ENCODE measurements around the gene STAT5B.
"Not testable (repeated sequence)": the region's sequence is repeated elsewhere in the genome, so short reads cannot be mapped to it uniquely, and the experiment has no call there.

The STAT5B gene

GRCh38 chr17:42214156-42214555 lies 62.0 kb downstream of the STAT5B start:
- Histone ChIP-seq H2AFZ (ENCODE audit: insufficient read depth, low read length, poor library complexity) (no peak overlapping the region), H2BK5ac (ENCODE audit: low read depth, low read length, poor library complexity) (no peak overlapping the region), H2AK5ac (ENCODE audit: low read length) (no peak overlapping the region), H3K27me3 (ENCODE audit: insufficient read depth, low read length) (no peaks in the 10 kb centered on the region), H3K4ac (ENCODE audit: low read depth, low read length) (no peak overlapping the region), H3K14ac (ENCODE audit: low read length) (no peak overlapping the region), H3K79me2 (ENCODE audit: control insufficient read depth, insufficient read depth, low read length, poor library complexity) (no peaks in the 10 kb centered on the region), H3K4me3 (ENCODE audit: low read depth, low read length) (no peak overlapping the region), H4K8ac (ENCODE audit: low read depth, low read length) (no peak overlapping the region), H2BK12ac (ENCODE audit: low read length) (no peak overlapping the region), H3K18ac (ENCODE audit: low read length) (no peak overlapping the region), H3K36me3 (ENCODE audit: control insufficient read depth in 1 of 2, insufficient read depth in 2 of 2, low read length in 2 of 2) (peaks cover 23 to 29% of the 10 kb centered on the region in 2 experiments), H3K9me3 (ENCODE audit: insufficient read depth, low read depth, low read length) (no peaks in the 10 kb centered on the region), H4K91ac (ENCODE audit: low read depth, low read length) (no peak overlapping the region), H2BK120ac (ENCODE audit: insufficient read depth, low read length, poor library complexity) (no peak overlapping the region), H3K79me1 (ENCODE audit: low read length) (no peaks in the 10 kb centered on the region), H3K9ac (ENCODE audit: low read length) (no peak overlapping the region), H3K4me1 (ENCODE audit: control insufficient read depth in 1 of 2, insufficient read depth in 2 of 2, low read length in 2 of 2) (peaks cover 3 to 4% of the 10 kb centered on the region in 2 experiments), H3K23ac (ENCODE audit: low read length) (no peak overlapping the region), H4K12ac (ENCODE audit: low read depth, low read length) (no peak overlapping the region), H3K4me2 (ENCODE audit: low read length) (no peak overlapping the region), H3K27ac (ENCODE audit: low read depth, low read length) (no peak overlapping the region)
- DNase-seq: peak; percentile 71 to 89
- WGBS (ENCODE audit: extremely low coverage, insufficient coverage, insufficient read length): no CpG with 5 or more reads among the region's 2 CpGs

DNA sequence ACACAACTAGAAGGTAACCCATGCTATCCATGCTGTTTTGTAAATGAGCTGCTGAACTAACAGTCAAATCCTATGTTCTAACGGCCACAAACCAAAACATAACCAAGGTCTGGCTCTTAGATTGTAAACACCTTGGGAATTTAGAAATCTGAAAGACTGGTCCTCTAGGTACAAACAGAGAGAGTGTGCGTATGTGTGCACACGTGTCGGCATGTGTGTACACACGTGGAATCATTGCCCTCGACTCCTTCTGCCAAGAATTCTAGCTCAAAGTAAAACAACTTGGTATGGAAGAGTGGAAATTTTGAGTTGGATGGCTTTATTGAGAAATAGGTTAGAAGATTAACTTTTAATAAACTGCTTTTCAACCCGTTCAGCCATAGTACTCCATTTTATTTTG lies 63.8 kb downstream of the STAT5B start:
- Histone ChIP-seq H3K4me3 (ENCODE audit: low read depth, low read length) (no peak overlapping the region), H4K91ac (ENCODE audit: low read depth, low read length) (no peak overlapping the region), H3K4me2 (ENCODE audit: low read length) (no peak overlapping the region), H3K27me3 (ENCODE audit: insufficient read depth, low read length) (no peaks in the 10 kb centered on the region), H2BK5ac (ENCODE audit: low read depth, low read length, poor library complexity) (no peak overlapping the region), H3K4me1 (ENCODE audit: control insufficient read depth in 1 of 2, insufficient read depth in 2 of 2, low read length in 2 of 2) (peaks cover 3 to 4% of the 10 kb centered on the region in 2 experiments), H2AFZ (ENCODE audit: insufficient read depth, low read length, poor library complexity) (no peak overlapping the region), H4K8ac (ENCODE audit: low read depth, low read length) (no peak overlapping the region), H3K18ac (ENCODE audit: low read length) (no peak overlapping the region), H3K27ac (ENCODE audit: low read depth, low read length) (no peak overlapping the region), H3K23ac (ENCODE audit: low read length) (no peak overlapping the region), H3K4ac (ENCODE audit: low read depth, low read length) (no peak overlapping the region), H3K79me1 (ENCODE audit: low read length) (no peaks in the 10 kb centered on the region), H3K14ac (ENCODE audit: low read length) (no peak overlapping the region), H3K79me2 (ENCODE audit: control insufficient read depth, insufficient read depth, low read length, poor library complexity) (no peaks in the 10 kb centered on the region), H3K9me3 (ENCODE audit: insufficient read depth, low read depth, low read length) (no peaks in the 10 kb centered on the region), H2AK5ac (ENCODE audit: low read length) (no peak overlapping the region), H3K36me3 (ENCODE audit: control insufficient read depth in 1 of 2, insufficient read depth in 2 of 2, low read length in 2 of 2) (peaks cover 19 to 28% of the 10 kb centered on the region in 2 experiments), H2BK12ac (ENCODE audit: low read length) (no peak overlapping the region), H3K9ac (ENCODE audit: low read length) (no peak overlapping the region), H4K12ac (ENCODE audit: low read depth, low read length) (no peak overlapping the region), H2BK120ac (ENCODE audit: insufficient read depth, low read length, poor library complexity) (no peak overlapping the region)
- DNase-seq: no peak
- WGBS (ENCODE audit: extremely low coverage, insufficient coverage, insufficient read length): no CpG with 5 or more reads among the region's 7 CpGs

- not testable (repeated sequence) for H3K18ac ChIP-seq (ENCODE audit: low read length); H3K14ac ChIP-seq (ENCODE audit: low read length); H3K4me3 ChIP-seq (ENCODE audit: low read depth, low read length); H3K4me1 ChIP-seq (ENCODE audit: control insufficient read depth in 1 of 2, insufficient read depth in 2 of 2, low read length in 2 of 2); H3K27me3 ChIP-seq (ENCODE audit: insufficient read depth, low read length); H3K4ac ChIP-seq (ENCODE audit: low read depth, low read length); H3K4me2 ChIP-seq (ENCODE audit: low read length); H2BK5ac ChIP-seq (ENCODE audit: low read depth, low read length, poor library complexity); DNase-seq; H2AFZ ChIP-seq (ENCODE audit: insufficient read depth, low read length, poor library complexity); H2BK120ac ChIP-seq (ENCODE audit: insufficient read depth, low read length, poor library complexity); H3K79me2 ChIP-seq (ENCODE audit: control insufficient read depth, insufficient read depth, low read length, poor library complexity); H4K91ac ChIP-seq (ENCODE audit: low read depth, low read length); H3K23ac ChIP-seq (ENCODE audit: low read length); H3K9ac ChIP-seq (ENCODE audit: low read length); H4K8ac ChIP-seq (ENCODE audit: low read depth, low read length); H2BK12ac ChIP-seq (ENCODE audit: low read length); H2AK5ac ChIP-seq (ENCODE audit: low read length); H3K9me3 ChIP-seq (ENCODE audit: insufficient read depth, low read depth, low read length); H3K79me1 ChIP-seq (ENCODE audit: low read length); H3K27ac ChIP-seq (ENCODE audit: low read depth, low read length); H4K12ac ChIP-seq (ENCODE audit: low read depth, low read length)
- no CpG with 5 or more reads among the region's 9 CpGs for WGBS (ENCODE audit: extremely low coverage, insufficient coverage, insufficient read length)
- peaks cover 20 to 26% of the 10 kb centered on the region in 2 experiments for H3K36me3 ChIP-seq (ENCODE audit: control insufficient read depth in 1 of 2, insufficient read depth in 2 of 2, low read length in 2 of 2)
These were observed 64.3 kb downstream of the STAT5B start for GRCh38 chr17:42211921-42212341.

DNA sequence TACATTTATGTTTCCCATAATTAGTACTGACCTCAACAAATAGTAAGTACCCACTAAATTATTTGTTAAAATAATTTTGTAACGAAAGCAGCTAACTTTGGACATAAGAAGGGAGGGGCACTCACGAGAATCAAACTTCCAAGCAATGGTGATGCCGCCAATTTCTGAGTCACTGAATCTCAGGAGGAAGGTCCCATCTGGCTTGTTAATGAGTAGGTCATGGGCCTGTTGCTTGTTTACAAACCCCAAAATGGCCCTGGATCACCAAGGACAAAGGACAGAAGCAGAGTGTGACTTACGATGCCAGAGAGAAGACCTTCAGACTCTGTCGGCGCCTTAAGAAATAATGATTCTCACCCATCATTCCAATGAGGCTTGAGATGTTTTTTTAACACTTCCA lies 66.1 kb downstream of the STAT5B start:
- no peak for DNase-seq

More for the DNA sequence above, 66.1 kb downstream of the STAT5B start:
- WGBS (ENCODE audit: extremely low coverage, insufficient coverage, insufficient read length): no CpG with 5 or more reads among the region's 6 CpGs
- Histone ChIP-seq H4K12ac (ENCODE audit: low read depth, low read length) (no peak overlapping the region), H3K14ac (ENCODE audit: low read length) (no peak overlapping the region), H3K9me3 (ENCODE audit: insufficient read depth, low read depth, low read length) (no peaks in the 10 kb centered on the region), H2BK120ac (ENCODE audit: insufficient read depth, low read length, poor library complexity) (no peak overlapping the region), H2BK12ac (ENCODE audit: low read length) (no peak overlapping the region), H3K18ac (ENCODE audit: low read length) (no peak overlapping the region), H3K79me2 (ENCODE audit: control insufficient read depth, insufficient read depth, low read length, poor library complexity) (no peaks in the 10 kb centered on the region), H3K79me1 (ENCODE audit: low read length) (no peaks in the 10 kb centered on the region), H3K9ac (ENCODE audit: low read length) (no peak overlapping the region), H3K36me3 (ENCODE audit: control insufficient read depth in 1 of 2, insufficient read depth in 2 of 2, low read length in 2 of 2) (peaks cover 19 to 21% of the 10 kb centered on the region in 2 experiments), H3K23ac (ENCODE audit: low read length) (no peak overlapping the region), H3K27me3 (ENCODE audit: insufficient read depth, low read length) (no peaks in the 10 kb centered on the region), H3K4me3 (ENCODE audit: low read depth, low read length) (no peak overlapping the region), H2AK5ac (ENCODE audit: low read length) (no peak overlapping the region), H4K91ac (ENCODE audit: low read depth, low read length) (no peak overlapping the region), H3K4me2 (ENCODE audit: low read length) (no peak overlapping the region), H4K8ac (ENCODE audit: low read depth, low read length) (no peak overlapping the region), H3K27ac (ENCODE audit: low read depth, low read length) (no peak overlapping the region), H3K4me1 (ENCODE audit: control insufficient read depth in 1 of 2, insufficient read depth in 2 of 2, low read length in 2 of 2) (peaks cover 3 to 4% of the 10 kb centered on the region in 2 experiments), H3K4ac (ENCODE audit: low read depth, low read length) (no peak overlapping the region), H2BK5ac (ENCODE audit: low read depth, low read length, poor library complexity) (no peak overlapping the region), H2AFZ (ENCODE audit: insufficient read depth, low read length, poor library complexity) (no peak overlapping the region)
